ENCODE results near the gene DMAP1. TPM values are rescaled to one million over a fixed set of nuclear protein-coding genes. Genes with fewer than 3 reads are reported as not detected.

Gene DMAP1
- total RNA-seq, 6 experiments from 2014 or later: 16.2 to 27.8 (median 23.3) TPM

DNA sequence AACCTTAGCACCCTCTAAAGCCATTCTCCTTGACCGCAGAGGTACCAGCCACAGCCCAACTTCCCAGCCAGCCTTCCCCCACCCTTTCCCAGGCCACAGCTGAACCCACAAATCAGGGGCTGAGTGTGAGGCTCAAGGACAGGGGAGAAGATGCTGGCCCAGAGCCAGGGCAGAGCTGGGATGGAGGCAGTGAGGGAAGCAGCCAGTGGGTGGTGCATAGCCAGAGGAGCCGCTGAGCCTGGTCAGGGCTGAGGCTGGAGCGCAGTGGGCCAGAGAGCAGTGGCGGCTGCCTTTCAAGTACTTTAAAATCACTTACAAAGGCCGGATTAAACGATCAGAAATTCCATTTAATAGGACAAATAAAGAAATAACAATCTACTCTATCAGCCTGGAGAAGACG is 36.3 kb downstream of the DMAP1 start:
- intact Hi-C loops (cut with DNase I): no loop called here
- H3K9me3 ChIP-seq: no peaks in the 10 kb centered on the region
- WGBS (ENCODE audit: insufficient coverage, low coverage, low lambda C conversion rate, missing lambda C conversion rate): 83% methylated on average over 3 of the region's 7 CpGs
- DNase-seq: no peak
- TF ChIP-seq POLR2A (IDR thresholded peaks at IDR 0.05): no peak
- TF ChIP-seq, protein P1, sequence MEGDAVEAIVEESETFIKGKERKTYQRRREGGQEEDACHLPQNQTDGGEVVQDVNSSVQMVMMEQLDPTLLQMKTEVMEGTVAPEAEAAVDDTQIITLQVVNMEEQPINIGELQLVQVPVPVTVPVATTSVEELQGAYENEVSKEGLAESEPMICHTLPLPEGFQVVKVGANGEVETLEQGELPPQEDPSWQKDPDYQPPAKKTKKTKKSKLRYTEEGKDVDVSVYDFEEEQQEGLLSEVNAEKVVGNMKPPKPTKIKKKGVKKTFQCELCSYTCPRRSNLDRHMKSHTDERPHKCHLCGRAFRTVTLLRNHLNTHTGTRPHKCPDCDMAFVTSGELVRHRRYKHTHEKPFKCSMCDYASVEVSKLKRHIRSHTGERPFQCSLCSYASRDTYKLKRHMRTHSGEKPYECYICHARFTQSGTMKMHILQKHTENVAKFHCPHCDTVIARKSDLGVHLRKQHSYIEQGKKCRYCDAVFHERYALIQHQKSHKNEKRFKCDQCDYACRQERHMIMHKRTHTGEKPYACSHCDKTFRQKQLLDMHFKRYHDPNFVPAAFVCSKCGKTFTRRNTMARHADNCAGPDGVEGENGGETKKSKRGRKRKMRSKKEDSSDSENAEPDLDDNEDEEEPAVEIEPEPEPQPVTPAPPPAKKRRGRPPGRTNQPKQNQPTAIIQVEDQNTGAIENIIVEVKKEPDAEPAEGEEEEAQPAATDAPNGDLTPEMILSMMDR (IDR thresholded peaks at IDR 0.05): no peak
- no peak overlapping the region for H3K4me3 ChIP-seq
- H3K36me3 ChIP-seq: no peaks in the 10 kb centered on the region
- no peak overlapping the region for H3K27ac ChIP-seq
- no peaks in the 10 kb centered on the region for H3K27me3 ChIP-seq
- ATAC-seq: no peak
- no peaks in the 10 kb centered on the region for H3K4me1 ChIP-seq

DNA sequence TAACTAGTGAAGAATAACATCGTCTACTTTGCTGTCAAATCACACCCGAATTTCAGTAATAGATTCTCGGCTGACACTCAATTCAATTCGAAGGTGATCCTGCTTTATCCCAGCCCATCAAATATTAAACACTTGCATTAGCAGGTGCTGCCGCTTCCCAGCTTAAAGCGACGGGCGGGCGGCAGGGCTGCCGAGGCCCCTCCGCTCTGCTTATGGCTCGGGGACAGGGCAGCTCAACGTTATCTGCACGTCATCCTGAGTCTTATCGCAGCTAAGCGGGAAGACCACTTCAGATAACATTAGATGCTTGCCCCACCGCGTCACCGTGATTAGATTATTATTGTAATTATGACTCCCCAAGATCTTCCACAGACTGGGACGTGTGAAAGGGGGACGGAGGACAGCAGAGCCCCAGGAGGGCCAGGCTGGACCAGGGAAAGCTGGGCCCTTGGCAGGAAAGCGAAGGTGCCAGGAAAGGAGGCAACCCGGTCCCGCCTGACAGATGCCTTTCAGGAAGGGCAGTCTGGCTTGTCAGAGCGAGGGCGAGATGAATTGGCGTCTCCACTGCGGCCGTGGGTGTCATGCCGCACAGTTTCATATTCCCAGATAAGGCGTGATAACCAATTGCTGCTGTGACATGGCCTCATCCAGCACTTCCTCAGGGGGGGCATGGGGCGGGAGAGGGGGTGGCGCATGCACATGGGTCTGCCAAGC is 37.0 kb downstream of the DMAP1 start:
- intact Hi-C loops (cut with DNase I): no loop called here
- H3K9me3 ChIP-seq: no peaks in the 10 kb centered on the region
- no peak overlapping the region for H3K4me3 ChIP-seq
- ATAC-seq (peak in 1 of 4 donors; percentile 15), DNase-seq (no peak)
- no peak overlapping the region for H3K27ac ChIP-seq
- no peaks in the 10 kb centered on the region for H3K36me3 ChIP-seq
- H3K27me3 ChIP-seq: no peaks in the 10 kb centered on the region
- WGBS (ENCODE audit: insufficient coverage, low coverage, low lambda C conversion rate, missing lambda C conversion rate): 66% methylated on average over 10 of the region's 33 CpGs
- TF ChIP-seq, protein P1 (IDR thresholded peaks at IDR 0.05): no peak
- TF ChIP-seq POLR2A (IDR thresholded peaks at IDR 0.05): no peak
- no peaks in the 10 kb centered on the region for H3K4me1 ChIP-seq

DNA sequence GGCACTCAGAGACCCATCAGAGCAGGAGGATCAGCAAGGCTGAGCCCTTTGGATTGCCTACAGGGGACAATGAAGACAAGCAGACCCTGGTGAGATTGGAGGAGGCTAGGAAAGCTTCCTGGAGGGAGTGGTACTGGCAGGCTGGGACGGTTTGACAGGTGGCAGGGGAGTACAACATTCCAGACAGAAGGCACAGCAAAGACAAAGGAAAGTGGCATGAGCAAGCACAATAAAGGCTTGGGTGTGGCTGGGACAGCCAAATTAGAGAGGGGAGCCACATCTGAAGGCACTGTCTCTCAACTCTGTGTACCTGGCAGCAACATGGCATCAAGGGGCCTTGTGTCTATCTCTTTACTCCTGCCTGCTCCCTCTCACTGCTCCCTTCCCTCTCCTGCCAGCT is 38.2 kb downstream of the DMAP1 start:
- DNase-seq: no peak
- H3K4me3 ChIP-seq: no peak overlapping the region
- H3K27ac ChIP-seq: no peak overlapping the region
- H3K4me1 ChIP-seq: no peaks in the 10 kb centered on the region
- intact Hi-C loops (cut with DNase I): no loop called here
- H3K9me3 ChIP-seq: no peaks in the 10 kb centered on the region
- 100% methylated on average over 1 of the region's 1 CpG for WGBS (ENCODE audit: insufficient coverage, low coverage, low lambda C conversion rate, missing lambda C conversion rate)
- ATAC-seq: no peak
- H3K27me3 ChIP-seq: no peaks in the 10 kb centered on the region
- TF ChIP-seq, protein P1 (IDR thresholded peaks at IDR 0.05): no peak
- TF ChIP-seq POLR2A (IDR thresholded peaks at IDR 0.05): no peak
- no peaks in the 10 kb centered on the region for H3K36me3 ChIP-seq

DNA sequence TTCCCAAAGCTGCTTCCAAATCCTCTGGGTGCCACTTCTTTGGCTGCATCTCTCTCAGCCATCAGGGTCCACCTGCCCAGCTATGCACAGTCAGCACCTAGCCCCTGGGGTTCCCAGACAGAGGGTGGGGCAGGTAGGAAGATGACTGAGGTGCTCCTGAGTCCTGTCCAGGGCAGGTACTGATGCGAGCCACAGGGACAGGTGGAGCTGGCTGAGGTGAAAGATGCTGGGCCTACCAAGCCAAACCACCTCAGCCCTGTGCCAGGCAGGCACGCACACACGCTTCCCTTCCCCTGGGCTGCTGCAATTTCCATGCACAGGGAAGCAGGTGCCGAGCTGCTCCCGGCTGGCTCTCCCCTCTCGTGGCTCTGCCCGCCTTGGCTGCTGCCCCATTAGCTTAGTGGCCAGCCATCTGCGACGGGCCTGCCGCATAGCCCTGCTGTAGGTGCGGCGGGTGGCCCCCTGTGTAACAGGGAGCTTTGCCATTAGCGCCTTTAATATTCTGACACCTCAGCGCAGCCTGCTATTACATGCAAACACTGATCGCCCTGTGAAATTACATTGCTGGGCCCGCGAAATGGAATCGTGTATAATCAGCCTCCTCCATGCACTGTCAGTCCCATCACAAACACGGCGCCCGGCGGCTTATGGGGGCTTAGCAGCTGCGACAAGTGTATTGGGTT is 38.9 kb downstream of the DMAP1 start:
- H3K36me3 ChIP-seq: no peaks in the 10 kb centered on the region
- H3K27ac ChIP-seq: no peak overlapping the region
- intact Hi-C loops (cut with DNase I): no loop called here
- WGBS (ENCODE audit: insufficient coverage, low coverage, low lambda C conversion rate, missing lambda C conversion rate): 97% methylated on average over 6 of the region's 23 CpGs
- H3K4me3 ChIP-seq: no peak overlapping the region
- H3K9me3 ChIP-seq: no peaks in the 10 kb centered on the region
- H3K27me3 ChIP-seq: no peaks in the 10 kb centered on the region
- TF ChIP-seq, protein P1 (IDR thresholded peaks at IDR 0.05): no peak
- DNase-seq: no peak
- no peak for ATAC-seq
- H3K4me1 ChIP-seq: no peaks in the 10 kb centered on the region

All from right lobe of liver (tissue), 6 donors.